K562 (cell line): Measurements from ENCODE around the gene HLA-F. TPM values are rescaled to one million over a fixed set of nuclear protein-coding genes. Genes with fewer than 3 reads are reported as not detected.

Experiments
- ATAC-seq: fragments of 200-7000 bp; cut with Tn5 transposase; 3 replicates; pipeline ENCODE4 v1.9.1; 2020; ENCODE audit warnings: moderate library complexity
- BruUV-seq: library from RNA; stranded (reverse); fragments of 400-500 nt; replicated peaks from 2 replicates; lab custom pipeline; 2021; lab: Mats Ljungman, UMichigan
- CTCF ChIA-PET: fragments of 300-600 bp; formaldehyde crosslinking; extraction: SDS; loops from one replicate; lab custom pipeline; 2021; ENCODE audit warnings: low intra/inter-chr PET ratio; lab: Yijun Ruan, JAX
- POLR2A ChIA-PET: fragments of 300-600, 350-650 bp; sonication (Branson Sonifier 250); formaldehyde crosslinking; extraction: SDS; loops from one replicate; lab custom pipeline; 2021; ENCODE audit warnings: antibody characterized with exemption, inconsistent platforms; lab: Yijun Ruan, JAX
- DNase-seq, 4 experiments: peaks; one replicate each; pipeline versions ENCODE4 v3.0.0 to v3.0.0-alpha.2; 2011 to 2018; ENCODE audit warnings: low spot score in 3 of 4, mixed read lengths in 3 of 4; ENCODE audit errors: extremely low read depth in 1 of 4
- FAIRE-seq: peaks from 2 replicates; lab custom pipeline; 2011; peaks lifted over from hg19 to GRCh38; lab: Jason Lieb, UNC
- H2AFZ ChIP-seq: 2 replicates; pipeline ENCODE4 v1.6.0; 2011; ENCODE audit warnings: low read depth, low read length, control low read depth, inconsistent platforms
- H3K27ac ChIP-seq: fragments of 200-600 bp; 3 replicates; pipeline ENCODE4 v1.8.0; 2011; ENCODE audit warnings: low read depth, mild to moderate bottlenecking, control low read depth, inconsistent platforms, low read length, moderate library complexity, mixed read lengths; ENCODE audit errors: extremely low read depth
- H3K27me3 ChIP-seq, 2 experiments: fragments of 300-600 bp in 1 of 2; 2 replicates in 1 of 2; 3 replicates in 1 of 2; pipeline versions ENCODE4 v1.6.0 to v1.8.0; 2011; ENCODE audit warnings: inconsistent platforms in 2 of 2, low read length in 2 of 2, mild to moderate bottlenecking in 1 of 2, mixed read lengths in 1 of 2, moderate library complexity in 1 of 2; ENCODE audit not compliant: control insufficient read depth in 2 of 2, insufficient read depth in 2 of 2
- H3K36me3 ChIP-seq: fragments of 300-600 bp; 3 replicates; pipeline ENCODE4 v1.8.0; 2011; ENCODE audit warnings: mild to moderate bottlenecking, low read length, inconsistent platforms; ENCODE audit not compliant: control insufficient read depth, insufficient read depth
- H3K4me1 ChIP-seq, 2 experiments: fragments of 200-600 bp in 1 of 2; replicated peaks in 1 of 2; 2 replicates in 1 of 2; 3 replicates in 1 of 2; pipeline versions ENCODE4 v1.5.1 to v1.8.0; 2011; ENCODE audit warnings: inconsistent platforms in 2 of 2, low read length in 2 of 2, mild to moderate bottlenecking in 1 of 2, mixed read lengths in 1 of 2, moderate library complexity in 1 of 2; ENCODE audit not compliant: control insufficient read depth in 2 of 2, insufficient read depth in 2 of 2
- H3K4me2 ChIP-seq: 2 replicates; pipeline ENCODE4 v1.6.1; 2011; ENCODE audit warnings: low read length, control low read depth, inconsistent platforms, mixed read lengths; ENCODE audit not compliant: insufficient read depth
- H3K4me3 ChIP-seq: fragments of 200-600 bp; sonication (generic), shearing (Covaris generic); 2 replicates; pipeline ENCODE4 v1.5.1; 2016; ENCODE audit warnings: control low read depth, inconsistent platforms
- H3K79me2 ChIP-seq: fragments of 200-600 bp; 3 replicates; pipeline ENCODE4 v1.8.0; 2011; ENCODE audit warnings: low read length, inconsistent platforms; ENCODE audit not compliant: control insufficient read depth, insufficient read depth
- H3K9ac ChIP-seq, 2 experiments: 2 replicates each; pipeline versions ENCODE4 v1.6.0 to v1.6.1; 2011; ENCODE audit warnings: low read depth in 2 of 2, low read length in 2 of 2, control low read depth in 1 of 2, inconsistent platforms in 1 of 2, mild to moderate bottlenecking in 1 of 2, mixed read lengths in 1 of 2; ENCODE audit not compliant: insufficient read depth in 1 of 2
- H3K9me1 ChIP-seq: one replicate; pipeline ENCODE4 v1.6.0; 2011; ENCODE audit warnings: inconsistent platforms, mild to moderate bottlenecking, low read length, moderate library complexity; ENCODE audit not compliant: control insufficient read depth, insufficient read depth
- H3K9me3 ChIP-seq: replicated peaks from 2 replicates; pipeline ENCODE4 v1.5.1; 2011; ENCODE audit warnings: low read depth, low read length, inconsistent platforms; ENCODE audit not compliant: control insufficient read depth, insufficient read depth
- H4K20me1 ChIP-seq: replicated peaks from 2 replicates; pipeline ENCODE4 v1.6.1; 2011; ENCODE audit warnings: low read length, inconsistent platforms, mixed read lengths; ENCODE audit not compliant: control insufficient read depth, insufficient read depth
- BCL6 ChIP-seq: fragments of 250-450 bp; sonication (Bioruptor Pico); IDR thresholded peaks from 2 replicates; pipeline ENCODE4 v1.4.0; 2020
- RB1 ChIP-seq: fragments of 450-650 bp; IDR thresholded peaks from 2 replicates; pipeline ENCODE4 v1.6.1; 2017; ENCODE audit warnings: low read depth, mild to moderate bottlenecking
- SMC3 ChIP-seq: conservative IDR thresholded peaks from 2 replicates; pipeline ENCODE4 v1.6.1; 2011; ENCODE audit warnings: low read depth, low read length, improper control_type of control experiment; ENCODE audit not compliant: insufficient read depth
- STAG1 ChIP-seq: sonication (generic); formaldehyde crosslinking; IDR thresholded peaks from 2 replicates; pipeline ENCODE4 v1.5.0; 2020; ENCODE audit warnings: missing genetic modification reagents, borderline replicate concordance
- ZC3H4 ChIP-seq: sonication (generic); formaldehyde crosslinking; IDR thresholded peaks from 2 replicates; pipeline ENCODE4 v1.9.0; 2021; ENCODE audit warnings: missing genetic modification reagents, borderline replicate concordance
- ZKSCAN8 ChIP-seq: fragments of 200-800 bp; sonication (Bioruptor generic); IDR thresholded peaks from 2 replicates; pipeline ENCODE4 v1.6.1; 2016; ENCODE audit warnings: missing genetic modification characterization, missing compliant biosample characterization
- ZNF282 ChIP-seq: sonication (generic); formaldehyde crosslinking; IDR thresholded peaks from 2 replicates; pipeline ENCODE4 v1.8.1; 2023; ENCODE audit warnings: missing genetic modification reagents
- WGBS: fragments of 100-300 bp; shearing (Covaris generic); methylation state at CpG from one replicate; pipeline ENCODE4 v1.1.6; 2016; ENCODE audit warnings: low coverage, mixed read lengths; ENCODE audit not compliant: insufficient coverage; ENCODE audit errors: missing lambda C conversion rate; 5-methylcytosine and 5-hydroxymethylcytosine counted together
- in situ Hi-C: fragments of 300-500 bp; cut with MboI; formaldehyde crosslinking; loops from 4 replicates; pipeline ENCODE4 v1.15.0; 2018; ENCODE audit warnings: inconsistent platforms, mixed read lengths
- intact Hi-C: fragments of 100-400 bp; cut with micrococcal nuclease; formaldehyde crosslinking; loops from 2 replicates; pipeline ENCODE4 v1.14.2; 2022
- polyA plus RNA-seq, 8 experiments: library from polyadenylated mRNA; depleted of rRNA in 4 of 8; stranded (reverse) in 5 of 8; unstranded in 3 of 8; fragments of >200 nt; fragmentation: Nextera tagmentation in 2 of 8; fragmentation: Illumina TruSeq in 1 of 8; extraction: Ambion mirVana in 2 of 8; extraction: Trizol in 1 of 8; gene quantifications; 2 replicates each; pipeline versions ENCODE4 v1.2.1 to v1.2.3, GENCODE V29; 2011 to 2014; ENCODE audit warnings: inconsistent platforms in 1 of 8, missing spikeins in 1 of 8
- total RNA-seq, 7 experiments: library from RNA; depleted of rRNA in 6 of 7; stranded (reverse); fragments of >200 nt in 6 of 7; fragmentation: Illumina TruSeq in 2 of 7; extraction: Trizol in 2 of 7; gene quantifications; 2 replicates each; pipeline versions ENCODE4 v1.2.1 to v1.2.3, GENCODE V29; 2011 to 2021; ENCODE audit warnings: low replicate concordance in 1 of 7
- TF ChIP-seq, protein P1 (sequence below), 2 experiments: fragments of 450-650 bp; formaldehyde crosslinking in 1 of 2; IDR thresholded peaks; 2 replicates each; pipeline versions ENCODE4 v1.4.0 to v1.6.1; 2014 to 2020; ENCODE audit warnings: mild to moderate bottlenecking in 2 of 2, borderline replicate concordance in 1 of 2, low read depth in 1 of 2
- TF ChIP-seq, protein P2 (sequence below): sonication (generic); formaldehyde crosslinking; IDR thresholded peaks from 2 replicates; pipeline ENCODE4 v1.8.0; 2022; ENCODE audit warnings: mild to moderate bottlenecking, missing genetic modification reagents
- TF ChIP-seq, protein P3 (sequence below), 3 experiments: IDR thresholded peaks in 2 of 3; conservative IDR thresholded peaks in 1 of 3; 2 replicates each; pipeline ENCODE4 v1.5.1; 2011 to 2012; ENCODE audit warnings: low read length in 3 of 3, mild to moderate bottlenecking in 3 of 3, control low read depth in 2 of 3, improper control_type of control experiment in 1 of 3, inconsistent platforms in 1 of 3, low read depth in 1 of 3, mixed read lengths in 1 of 3, moderate library complexity in 1 of 3; ENCODE audit not compliant: insufficient read depth in 2 of 3

The HLA-F gene
- total and polyA plus RNA-seq, 9 of the 15 experiments (the other 6 are each of a cell fraction or from before 2014, with no cell fraction given) = 0.40 to 0.76 (median 0.46) TPM; not detected in 6

DNA sequence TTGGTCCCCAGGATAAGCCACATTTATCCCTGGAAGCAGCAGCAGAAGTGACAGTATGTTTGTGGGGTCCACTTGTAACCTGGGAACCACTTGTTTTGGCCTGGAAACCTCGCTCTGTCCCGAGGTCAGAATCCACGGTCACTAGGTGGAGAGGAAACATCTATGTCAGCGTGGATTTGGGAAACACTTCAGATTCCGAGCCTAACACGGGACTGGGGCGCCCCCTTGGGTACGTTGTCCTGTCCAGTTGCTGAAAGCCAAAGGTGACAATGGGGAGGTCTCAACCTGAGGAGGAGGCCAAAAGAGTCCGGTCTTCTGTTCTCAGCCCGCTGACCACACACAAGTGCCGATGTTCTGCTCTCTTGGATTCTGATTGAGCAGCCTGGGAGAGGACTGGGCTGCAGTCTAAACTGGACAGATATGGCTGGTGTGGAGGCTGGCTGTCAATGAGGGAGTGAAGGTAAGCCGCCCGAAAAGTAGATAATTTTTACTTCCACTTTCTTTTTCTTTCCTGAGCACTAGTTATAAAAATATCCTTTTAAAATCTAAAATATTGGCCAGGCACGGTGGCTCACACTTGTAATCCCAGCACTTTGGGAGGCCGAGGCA lies 37.4 kb upstream of the HLA-F start:
- Histone ChIP-seq H3K36me3 (no peaks in the 10 kb centered on the region), H3K9ac (no peak overlapping the region), H3K4me2 (peak overlapping the region; percentile 42), H3K9me1 (no peaks in the 10 kb centered on the region), H4K20me1 (no peaks in the 10 kb centered on the region), H3K27me3 (peaks cover 8 to 28% of the 10 kb centered on the region in 2 experiments; a peak in 4 of 5 replicates), H3K4me1 (peaks cover 0 to 2% of the 10 kb centered on the region in 2 experiments; a peak in 2 of 5 replicates), H3K9me3 (no peaks in the 10 kb centered on the region), H3K79me2 (no peaks in the 10 kb centered on the region), H2AFZ (0 out of 2 replicates have a peak overlapping the region, but pooled peaks have one; percentile 49), H3K27ac (no peak overlapping the region), H3K4me3 (no peak overlapping the region)
- 2% methylated on average over 15 of the region's 15 CpGs for WGBS
- peak in 3 of 4 experiments; percentile 32 to 54 (median 42) for DNase-seq
- BruUV-seq = no TSS peak
- in situ Hi-C loops = no loop called here
- intact Hi-C loops = loop anchor here (1.0 kb wide), 1 partner anchor 36 kb away; no protein-coding TSS in a partner anchor
- peak; percentile 86 for ATAC-seq
- ChIA-PET POLR2A (no interaction called here), CTCF (interaction anchor here (1.1 kb wide), 1 partner anchor 34 kb away, joined by 3 read pairs; no protein-coding TSS in a partner anchor)
- FAIRE-seq = peak; percentile 79
- TF ChIP-seq, protein P1, sequence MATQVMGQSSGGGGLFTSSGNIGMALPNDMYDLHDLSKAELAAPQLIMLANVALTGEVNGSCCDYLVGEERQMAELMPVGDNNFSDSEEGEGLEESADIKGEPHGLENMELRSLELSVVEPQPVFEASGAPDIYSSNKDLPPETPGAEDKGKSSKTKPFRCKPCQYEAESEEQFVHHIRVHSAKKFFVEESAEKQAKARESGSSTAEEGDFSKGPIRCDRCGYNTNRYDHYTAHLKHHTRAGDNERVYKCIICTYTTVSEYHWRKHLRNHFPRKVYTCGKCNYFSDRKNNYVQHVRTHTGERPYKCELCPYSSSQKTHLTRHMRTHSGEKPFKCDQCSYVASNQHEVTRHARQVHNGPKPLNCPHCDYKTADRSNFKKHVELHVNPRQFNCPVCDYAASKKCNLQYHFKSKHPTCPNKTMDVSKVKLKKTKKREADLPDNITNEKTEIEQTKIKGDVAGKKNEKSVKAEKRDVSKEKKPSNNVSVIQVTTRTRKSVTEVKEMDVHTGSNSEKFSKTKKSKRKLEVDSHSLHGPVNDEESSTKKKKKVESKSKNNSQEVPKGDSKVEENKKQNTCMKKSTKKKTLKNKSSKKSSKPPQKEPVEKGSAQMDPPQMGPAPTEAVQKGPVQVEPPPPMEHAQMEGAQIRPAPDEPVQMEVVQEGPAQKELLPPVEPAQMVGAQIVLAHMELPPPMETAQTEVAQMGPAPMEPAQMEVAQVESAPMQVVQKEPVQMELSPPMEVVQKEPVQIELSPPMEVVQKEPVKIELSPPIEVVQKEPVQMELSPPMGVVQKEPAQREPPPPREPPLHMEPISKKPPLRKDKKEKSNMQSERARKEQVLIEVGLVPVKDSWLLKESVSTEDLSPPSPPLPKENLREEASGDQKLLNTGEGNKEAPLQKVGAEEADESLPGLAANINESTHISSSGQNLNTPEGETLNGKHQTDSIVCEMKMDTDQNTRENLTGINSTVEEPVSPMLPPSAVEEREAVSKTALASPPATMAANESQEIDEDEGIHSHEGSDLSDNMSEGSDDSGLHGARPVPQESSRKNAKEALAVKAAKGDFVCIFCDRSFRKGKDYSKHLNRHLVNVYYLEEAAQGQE (IDR thresholded peaks at IDR 0.05; ENCODE audit: borderline replicate concordance) = no peak; the same call in 1 of the 2 replicates
- TF ChIP-seq, protein P1 (CRISPR knock-in tag; IDR thresholded peaks at IDR 0.05; ENCODE audit: low read depth) = no peak
- TF ChIP-seq ZKSCAN8 (CRISPR knock-in tag) (no peak), ZNF282 (CRISPR knock-in tag) (no peak), BCL6 (CRISPR knock-in tag) (no peak), STAG1 (peak; percentile 35; the same call in 1 of the 2 replicates), RB1 (no peak), SMC3 (0 out of 2 replicates have a peak, but pooled peaks have one; percentile 13), ZC3H4 (no peak)
- TF ChIP-seq, protein P2, sequence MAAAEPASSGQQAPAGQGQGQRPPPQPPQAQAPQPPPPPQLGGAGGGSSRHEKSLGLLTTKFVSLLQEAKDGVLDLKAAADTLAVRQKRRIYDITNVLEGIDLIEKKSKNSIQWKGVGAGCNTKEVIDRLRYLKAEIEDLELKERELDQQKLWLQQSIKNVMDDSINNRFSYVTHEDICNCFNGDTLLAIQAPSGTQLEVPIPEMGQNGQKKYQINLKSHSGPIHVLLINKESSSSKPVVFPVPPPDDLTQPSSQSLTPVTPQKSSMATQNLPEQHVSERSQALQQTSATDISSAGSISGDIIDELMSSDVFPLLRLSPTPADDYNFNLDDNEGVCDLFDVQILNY (CRISPR knock-in tag) = no peak
- TF ChIP-seq, protein P3, sequence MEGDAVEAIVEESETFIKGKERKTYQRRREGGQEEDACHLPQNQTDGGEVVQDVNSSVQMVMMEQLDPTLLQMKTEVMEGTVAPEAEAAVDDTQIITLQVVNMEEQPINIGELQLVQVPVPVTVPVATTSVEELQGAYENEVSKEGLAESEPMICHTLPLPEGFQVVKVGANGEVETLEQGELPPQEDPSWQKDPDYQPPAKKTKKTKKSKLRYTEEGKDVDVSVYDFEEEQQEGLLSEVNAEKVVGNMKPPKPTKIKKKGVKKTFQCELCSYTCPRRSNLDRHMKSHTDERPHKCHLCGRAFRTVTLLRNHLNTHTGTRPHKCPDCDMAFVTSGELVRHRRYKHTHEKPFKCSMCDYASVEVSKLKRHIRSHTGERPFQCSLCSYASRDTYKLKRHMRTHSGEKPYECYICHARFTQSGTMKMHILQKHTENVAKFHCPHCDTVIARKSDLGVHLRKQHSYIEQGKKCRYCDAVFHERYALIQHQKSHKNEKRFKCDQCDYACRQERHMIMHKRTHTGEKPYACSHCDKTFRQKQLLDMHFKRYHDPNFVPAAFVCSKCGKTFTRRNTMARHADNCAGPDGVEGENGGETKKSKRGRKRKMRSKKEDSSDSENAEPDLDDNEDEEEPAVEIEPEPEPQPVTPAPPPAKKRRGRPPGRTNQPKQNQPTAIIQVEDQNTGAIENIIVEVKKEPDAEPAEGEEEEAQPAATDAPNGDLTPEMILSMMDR (IDR thresholded peaks at IDR 0.05 in 2 of 3, conservative IDR thresholded peaks at IDR 0.05 in 1 of 3; ENCODE audit: insufficient read depth in 2 of 3, low read depth in 1 of 3, low read length in 3 of 3) = peak; percentile 62 to 67 (median 63)
